Measurements from ENCODE around the gene ACBD6.

ACBD6 gene

GRCh38 chr1:180267211-180267561 lies 235.2 kb downstream of the ACBD6 start:
- DNase-seq = no peak

GRCh38 chr1:180266275-180267210 lies 235.8 kb downstream of the ACBD6 start:
- DNase-seq = no peak

GRCh38 chr1:180265871-180266270 lies 236.5 kb downstream of the ACBD6 start:
- no peak for DNase-seq

GRCh38 chr1:180265201-180265600 lies 237.2 kb downstream of the ACBD6 start:
- no peak for DNase-seq

GRCh38 chr1:180264595-180264994 lies 237.8 kb downstream of the ACBD6 start:
- no peak for DNase-seq

- DNase-seq = no peak
Measured at GRCh38 chr1:180262628-180263488, 239.5 kb downstream of the ACBD6 start.

- DNase-seq = no peak
Measured at GRCh38 chr1:180261524-180262155, 240.7 kb downstream of the ACBD6 start.

- no peak for DNase-seq
Measured at GRCh38 chr1:180261030-180261429, 241.3 kb downstream of the ACBD6 start.

GRCh38 chr1:180260541-180260940 lies 241.8 kb downstream of the ACBD6 start:
- DNase-seq = no peak

- no peak for DNase-seq
Measured at GRCh38 chr1:180259431-180260338, 242.7 kb downstream of the ACBD6 start.

GRCh38 chr1:180258935-180259334 lies 243.4 kb downstream of the ACBD6 start:
- DNase-seq = no peak

- no peak for DNase-seq
Measured at GRCh38 chr1:180258290-180258689, 244.1 kb downstream of the ACBD6 start.

GRCh38 chr1:180257486-180257885 lies 244.9 kb downstream of the ACBD6 start:
- DNase-seq = no peak

- no peak for DNase-seq
Measured at GRCh38 chr1:180257028-180257386, 245.4 kb downstream of the ACBD6 start.

- DNase-seq = no peak
Measured at GRCh38 chr1:180256341-180257027, 245.9 kb downstream of the ACBD6 start.

- DNase-seq = no peak
Measured at GRCh38 chr1:180255536-180256340, 246.6 kb downstream of the ACBD6 start.

- DNase-seq = no peak
Measured at GRCh38 chr1:180254854-180255253, 247.5 kb downstream of the ACBD6 start.

GRCh38 chr1:180254496-180254819 lies 247.9 kb downstream of the ACBD6 start:
- no peak for DNase-seq

- no peak for DNase-seq
Measured at GRCh38 chr1:180253585-180254495, 248.5 kb downstream of the ACBD6 start.
